Heart right ventricle (tissue), 16 donors: ENCODE measurements around the gene RBBP6. TPM values are rescaled to one million over a fixed set of nuclear protein-coding genes. Genes with fewer than 3 reads are reported as not detected.

Source experiments
- ATAC-seq, 8 donors: fragments of 200-7000 bp; cut with Tn5 transposase; one replicate each; pipeline ENCODE4 v1.9.1; 2020; ENCODE audit warnings: mild to moderate bottlenecking in 8 of 8, moderate library complexity in 8 of 8, moderate number of reproducible peaks in 1 of 8
- DNase-seq, 2 donors: peaks; one replicate each; pipeline ENCODE4 v3.0.0-alpha.2; 2020
- H3K27ac ChIP-seq, 10 donors: fragments of 200-600 bp; sonication (generic) in 2 of 10; one replicate each; pipeline versions ENCODE4 v1.5.0 to v1.8.0; 2020 to 2022; ENCODE audit warnings: mild to moderate bottlenecking in 3 of 10
- H3K27me3 ChIP-seq, 7 donors: fragments of 200-600 bp; one replicate each; pipeline ENCODE4 v1.8.0; 2021 to 2022; ENCODE audit warnings: mild to moderate bottlenecking in 2 of 7
- H3K36me3 ChIP-seq, 9 donors: fragments of 200-600 bp; sonication (generic) in 1 of 9; one replicate each; pipeline versions ENCODE4 v1.5.0 to v1.8.0; 2020 to 2022; ENCODE audit warnings: mild to moderate bottlenecking in 2 of 9
- H3K4me1 ChIP-seq, 9 donors: fragments of 200-600 bp; sonication (generic) in 1 of 9; one replicate each; pipeline versions ENCODE4 v1.5.0 to v1.8.0; 2020 to 2022; ENCODE audit warnings: mild to moderate bottlenecking in 4 of 9
- H3K4me3 ChIP-seq, 10 donors: fragments of 200-600 bp; sonication (generic) in 2 of 10; one replicate each; pipeline versions ENCODE4 v1.5.0 to v1.8.0; 2020 to 2022; ENCODE audit warnings: mild to moderate bottlenecking in 7 of 10, moderate library complexity in 2 of 10
- H3K9me3 ChIP-seq, 11 donors: fragments of 200-600 bp in 10 of 11; sonication (generic) in 2 of 11; one replicate each; pipeline versions ENCODE4 v1.5.0 to v1.8.0; 2013 to 2022; ENCODE audit warnings: mild to moderate bottlenecking in 2 of 11, control low read depth in 1 of 11, moderate library complexity in 1 of 11
- CTCF ChIP-seq, 9 donors: fragments of 200-600 bp; sonication (generic) in 2 of 9; IDR thresholded peaks; one replicate each; pipeline versions ENCODE4 v1.5.0 to v1.8.0; 2021 to 2022; ENCODE audit warnings: antibody characterized with exemption in 9 of 9, mild to moderate bottlenecking in 5 of 9, moderate library complexity in 1 of 9
- WGBS, 2 donors: extraction: QIAGEN DNeasy Blood & Tissue Kit; methylation state at CpG; one replicate each; pipeline ENCODE4 v1.1.7; 2013; ENCODE audit warnings: inconsistent platforms in 1 of 2; 5-methylcytosine and 5-hydroxymethylcytosine counted together
- intact Hi-C, 10 donors: fragments of 100-400 bp; cut with DNase I; formaldehyde crosslinking; loops; one replicate each; pipeline versions ENCODE4 v1.11.1 to v1.14.2; 2022
- polyA plus RNA-seq, 2 donors: library from polyadenylated mRNA; stranded (reverse); fragments of 200-250 nt; gene quantifications; one replicate each; pipeline ENCODE4 v1.2.3, GENCODE V29; 2013
- total RNA-seq, 10 donors: library from RNA; stranded (reverse); fragmentation: NEBNext Ultra II Directional in 3 of 10; extraction: Animal tissue kit (Norgen Biotek cat#: 25700) in 3 of 10; gene quantifications; one replicate each; pipeline versions ENCODE4 v1.2.1 to v1.2.4, GENCODE V29; 2021 to 2023
- donor health status: Arrhythmogenic right ventricular cardiomyopathy.
- donor health status: ischemic (EF 13 %, LVEDD 7.1; RV severe dilation, severe dysfunction).
- donor health status: healthy with polysubstance abuse.
- donor health status: DM: no; HTN: yes; CAD: no.
- donor health status: DM: no; HTN: no; CAD: no.
- donor health status: ischemic (EF 25% LVEDD 6.9; RV normal size, moderate dysfunction).
- donor health status: ischemic (EF 25% LVEDD 5.7; RV mildly dilated, moderate dysfunction).
- donor health status: healthy.
- donor health status: DM: yes; HTN: yes; CAD: no.
- donor health status: Ischemic cardiomyopathy.
- donor health status: ischemic (EF 35%, LVEDD 5.7; RV mildly dilated, moderate dysfunction).
- donor health status: nonischemic (EF 11% LVEDD 7.7; RV severe dilation, severe dysfunction).
- donor health status: DM: yes; HTN: yes; CAD: no.
- donor health status: PGD.
- donor health status: ischemic (EF 29% LVEDD 5.4; RV normal size, mild dysfunction).
- donor health status: nonischemic (EF 23%, LVEDD 6.1; RV moderate dilation, normal function).

The RBBP6 gene
- total and polyA plus RNA-seq, 12 donors: 18.9 to 50.3 (median 33.1) TPM

- no peak for ATAC-seq
- no peak overlapping the region for H3K27ac ChIP-seq
- no peaks in the 10 kb centered on the region for H3K27me3 ChIP-seq
- H3K4me1 ChIP-seq: peaks cover 0 to 48% (median 19%) of the 10 kb centered on the region in 9 donors
- WGBS, 2 donors: 97 to 98% methylated on average over 1 of the region's 1 CpG
- no peaks in the 10 kb centered on the region for H3K9me3 ChIP-seq
- no peak overlapping the region for H3K4me3 ChIP-seq
- no peak for DNase-seq
- intact Hi-C loops: loop anchor here in 1 of 10 donors (10.0 kb wide), 1 partner anchor 265 kb away; no protein-coding TSS in a partner anchor
- peaks cover 0 to 94% (median 20%) of the 10 kb centered on the region in 9 donors for H3K36me3 ChIP-seq
- no peak for TF ChIP-seq CTCF (IDR thresholded peaks at IDR 0.05)
These were observed 10.9 kb downstream of the RBBP6 start for GRCh38 chr16:24550295-24550694.

- 87 to 94% methylated on average over 1 of the region's 1 CpG for WGBS, 2 donors
- ATAC-seq: no peak
- no peaks in the 10 kb centered on the region for H3K9me3 ChIP-seq
- no peaks in the 10 kb centered on the region for H3K27me3 ChIP-seq
- H3K27ac ChIP-seq: no peak overlapping the region
- intact Hi-C loops: loop anchor here in 1 of 10 donors (10.0 kb wide), 1 partner anchor 262 kb away; no protein-coding TSS in a partner anchor
- no peak for DNase-seq
- H3K4me1 ChIP-seq: peaks cover 0 to 29% (median 10%) of the 10 kb centered on the region in 9 donors
- no peak for TF ChIP-seq CTCF (IDR thresholded peaks at IDR 0.05)
- H3K36me3 ChIP-seq: peaks cover 0 to 99% (median 38%) of the 10 kb centered on the region in 9 donors
- no peak overlapping the region for H3K4me3 ChIP-seq
These were observed 13.4 kb downstream of the RBBP6 start for GRCh38 chr16:24552705-24553246.

- H3K4me3 ChIP-seq: no peak overlapping the region
- WGBS, 2 donors: 83 to 89% methylated on average over 1 of the region's 1 CpG
- no peaks in the 10 kb centered on the region for H3K27me3 ChIP-seq
- ATAC-seq (no peak), DNase-seq (no peak)
- no peak overlapping the region for H3K27ac ChIP-seq
- intact Hi-C loops: loop anchor here in 2 of 10 donors (1.0 to 10.0 kb wide), 2 partner anchors 12 to 261 kb away; no protein-coding TSS in a partner anchor
- H3K36me3 ChIP-seq: peaks cover 0 to 99% (median 39%) of the 10 kb centered on the region in 9 donors
- H3K4me1 ChIP-seq: peaks cover 0 to 29% (median 10%) of the 10 kb centered on the region in 9 donors
- no peak for TF ChIP-seq CTCF (IDR thresholded peaks at IDR 0.05)
- H3K9me3 ChIP-seq: no peaks in the 10 kb centered on the region
These were observed 14.6 kb downstream of the RBBP6 start for GRCh38 chr16:24553983-24554382.

GRCh38 chr16:24555346-24555872, 16.0 kb downstream of the RBBP6 start:
- no peak for TF ChIP-seq CTCF (IDR thresholded peaks at IDR 0.05)
- Histone ChIP-seq H3K27me3 (no peaks in the 10 kb centered on the region), H3K9me3 (no peaks in the 10 kb centered on the region), H3K4me3 (no peak overlapping the region), H3K36me3 (peaks cover 0 to 99% (median 40%) of the 10 kb centered on the region in 9 donors), H3K4me1 (peaks cover 0 to 29% (median 10%) of the 10 kb centered on the region in 9 donors), H3K27ac (no peak overlapping the region)
- ATAC-seq (no peak), DNase-seq (no peak)
- intact Hi-C loops: loop anchor here in 1 of 10 donors (10.0 kb wide), 1 partner anchor 259 kb away; no protein-coding TSS in a partner anchor
- WGBS, 2 donors: 92 to 94% methylated on average over 6 of the region's 6 CpGs
